ENCODE measurements around the gene MADCAM1.

MADCAM1 gene

GRCh38 chr19:507286-508203, 11.3 kb downstream of the MADCAM1 start, which contains the start of gene TPGS1:
TSS of gene TPGS1 (plus strand) at chr19:507497. CDS start at chr19:507507, 10 bp downstream.
- peak in 2 of 3 donors; percentile 78 to 80 for DNase-seq (ENCODE audit: low read depth in 2 of 3, low spot score in 1 of 3)

GRCh38 chr19:508204-509150, 12.2 kb downstream of the MADCAM1 start:
- DNase-seq (ENCODE audit: low read depth in 2 of 3, low spot score in 1 of 3): no peak

GRCh38 chr19:510606-511100, 14.4 kb downstream of the MADCAM1 start:
- peak; percentile 93 to 94 (median 94) for DNase-seq (ENCODE audit: low read depth in 2 of 3, low spot score in 1 of 3)

GRCh38 chr19:511101-511851, 15.0 kb downstream of the MADCAM1 start:
- peak; percentile 51 to 63 (median 61) for DNase-seq (ENCODE audit: low read depth in 2 of 3, low spot score in 1 of 3)

GRCh38 chr19:512547-513365, 16.5 kb downstream of the MADCAM1 start:
- DNase-seq (ENCODE audit: low read depth in 2 of 3, low spot score in 1 of 3): no peak

GRCh38 chr19:513368-514165, 17.3 kb downstream of the MADCAM1 start:
- DNase-seq (ENCODE audit: low read depth in 2 of 3, low spot score in 1 of 3): no peak

GRCh38 chr19:514166-514663, 17.9 kb downstream of the MADCAM1 start:
- no peak for DNase-seq (ENCODE audit: low read depth in 2 of 3, low spot score in 1 of 3)

- no peak for DNase-seq (ENCODE audit: low read depth in 2 of 3, low spot score in 1 of 3)
Measured at GRCh38 chr19:517721-518597, 21.7 kb downstream of the MADCAM1 start.

GRCh38 chr19:518598-519231, 22.4 kb downstream of the MADCAM1 start:
- DNase-seq (ENCODE audit: low read depth in 2 of 3, low spot score in 1 of 3): no peak

GRCh38 chr19:519449-519865, 23.2 kb downstream of the MADCAM1 start:
- DNase-seq (ENCODE audit: low read depth in 2 of 3, low spot score in 1 of 3): no peak

- no peak for DNase-seq (ENCODE audit: low read depth in 2 of 3, low spot score in 1 of 3)
Measured at GRCh38 chr19:522726-523125, 26.4 kb downstream of the MADCAM1 start.

GRCh38 chr19:524062-524674, 27.9 kb downstream of the MADCAM1 start:
- DNase-seq (ENCODE audit: low read depth in 2 of 3, low spot score in 1 of 3): no peak

- no peak for DNase-seq (ENCODE audit: low read depth in 2 of 3, low spot score in 1 of 3)
Measured at GRCh38 chr19:525029-525428, 28.7 kb downstream of the MADCAM1 start.

GRCh38 chr19:525857-526419, 29.7 kb downstream of the MADCAM1 start:
- DNase-seq (ENCODE audit: low read depth in 2 of 3, low spot score in 1 of 3): no peak

GRCh38 chr19:530134-531008, 34.1 kb downstream of the MADCAM1 start:
- no peak for DNase-seq (ENCODE audit: low read depth in 2 of 3, low spot score in 1 of 3)
